Thoracic aorta (tissue), 2 donors: ENCODE measurements around the gene PTGR3. TPM values are rescaled to one million over a fixed set of nuclear protein-coding genes. Genes with fewer than 3 reads are reported as not detected.

ENCODE experiments used
- ATAC-seq: fragments of 150-250 bp; one replicate; pipeline ENCODE4 v1.8.0; 2017; ENCODE audit warnings: low read depth; ENCODE audit not compliant: insufficient number of reproducible peaks, low FRiP score
- DNase-seq: peaks from one replicate; pipeline ENCODE4 v3.0.0-alpha.2; 2020; ENCODE audit warnings: low spot score
- H3K27ac ChIP-seq, 2 donors: fragments of 200-600 bp; sonication (generic); 1 replicate in 1 of 2; 2 replicates in 1 of 2; pipeline ENCODE4 v1.5.1; 2016; ENCODE audit warnings: mild to moderate bottlenecking in 2 of 2, moderate library complexity in 2 of 2
- H3K27me3 ChIP-seq: fragments of 200-600 bp; sonication (generic); replicated peaks from 2 replicates; pipeline ENCODE4 v1.6.0; 2016; ENCODE audit warnings: mild to moderate bottlenecking; ENCODE audit not compliant: insufficient read depth
- H3K36me3 ChIP-seq: fragments of 200-600 bp; sonication (generic); one replicate; pipeline ENCODE4 v1.5.1; 2016
- H3K4me1 ChIP-seq, 2 donors: fragments of 200-600 bp; sonication (generic); 1 replicate in 1 of 2; 2 replicates in 1 of 2; pipeline versions ENCODE4 v1.5.1 to v1.6.0; 2016; ENCODE audit warnings: low read depth in 2 of 2, mild to moderate bottlenecking in 1 of 2; ENCODE audit not compliant: control insufficient read depth in 1 of 2
- H3K4me3 ChIP-seq: fragments of 200-600 bp; sonication (generic); 2 replicates; pipeline ENCODE4 v1.5.1; 2016; ENCODE audit warnings: mild to moderate bottlenecking
- H3K9me3 ChIP-seq: fragments of 200-600 bp; sonication (generic); 2 replicates; pipeline ENCODE4 v1.5.1; 2016
- CTCF ChIP-seq: fragments of 200-600 bp; sonication (generic); IDR thresholded peaks from one replicate; pipeline ENCODE4 v1.5.1; 2019; ENCODE audit warnings: antibody characterized with exemption
- total RNA-seq, 2 donors: library from RNA; depleted of rRNA; stranded (reverse); fragments of >200 nt; gene quantifications; one replicate each; pipeline versions ENCODE4 v1.1.0 to v1.2.3, GENCODE V29; 2016

The PTGR3 gene
- total RNA-seq, 2 donors from 2014 or later, result 11.2 to 21.7 TPM

GRCh38 chr18:75168619-75169018 is 40.3 kb downstream of the PTGR3 start:
- ATAC-seq (no peak), DNase-seq (no peak)
- H3K36me3 ChIP-seq, result no peaks in the 10 kb centered on the region
- no peak overlapping the region for H3K27ac ChIP-seq
- H3K4me3 ChIP-seq, result no peak overlapping the region
- no peaks in the 10 kb centered on the region for H3K9me3 ChIP-seq
- TF ChIP-seq CTCF, result no peak
- no peaks in the 10 kb centered on the region for H3K4me1 ChIP-seq
- H3K27me3 ChIP-seq, result no peaks in the 10 kb centered on the region

GRCh38 chr18:75167759-75168618 is 41.0 kb downstream of the PTGR3 start:
- TF ChIP-seq CTCF, result no peak
- H3K4me1 ChIP-seq, result no peaks in the 10 kb centered on the region
- no peaks in the 10 kb centered on the region for H3K27me3 ChIP-seq
- ATAC-seq (no peak), DNase-seq (no peak)
- H3K4me3 ChIP-seq, result no peak overlapping the region
- no peak overlapping the region for H3K27ac ChIP-seq
- no peaks in the 10 kb centered on the region for H3K36me3 ChIP-seq
- no peaks in the 10 kb centered on the region for H3K9me3 ChIP-seq

- ATAC-seq (no peak), DNase-seq (no peak)
- H3K4me1 ChIP-seq, result no peaks in the 10 kb centered on the region
- no peaks in the 10 kb centered on the region for H3K9me3 ChIP-seq
- no peak overlapping the region for H3K27ac ChIP-seq
- no peak for TF ChIP-seq CTCF
- H3K27me3 ChIP-seq, result no peaks in the 10 kb centered on the region
- H3K36me3 ChIP-seq, result no peaks in the 10 kb centered on the region
- no peak overlapping the region for H3K4me3 ChIP-seq
Measured at GRCh38 chr18:75167137-75167536, 41.8 kb downstream of the PTGR3 start.

DNA sequence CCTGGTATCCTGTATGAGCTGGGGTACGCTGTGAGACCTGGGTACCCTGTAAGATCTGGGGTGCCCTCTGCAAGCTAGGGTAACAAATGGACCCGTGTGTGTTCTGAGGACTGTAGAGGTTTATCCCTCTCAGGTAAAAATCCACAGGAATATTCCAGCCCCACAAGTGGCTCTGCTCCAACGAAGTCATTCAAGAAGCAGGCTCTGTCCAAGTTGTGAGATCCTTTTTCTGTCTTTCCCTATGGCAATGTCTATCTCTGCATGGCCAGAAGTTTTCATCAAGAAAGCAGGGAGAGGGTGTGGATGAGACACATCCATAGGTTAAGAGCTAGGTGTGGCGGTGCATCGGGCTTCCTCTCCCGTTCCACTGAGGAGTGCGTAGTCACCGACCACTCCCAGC is 43.0 kb downstream of the PTGR3 start:
- H3K4me1 ChIP-seq, result no peaks in the 10 kb centered on the region
- H3K36me3 ChIP-seq, result no peaks in the 10 kb centered on the region
- H3K27ac ChIP-seq, result no peak overlapping the region
- no peak for DNase-seq
- ATAC-seq, result no peak
- no peak overlapping the region for H3K4me3 ChIP-seq
- no peaks in the 10 kb centered on the region for H3K27me3 ChIP-seq
- TF ChIP-seq CTCF, result no peak
- no peaks in the 10 kb centered on the region for H3K9me3 ChIP-seq

- DNase-seq (no peak), ATAC-seq (no peak)
- Histone ChIP-seq H3K4me3 (no peak overlapping the region), H3K9me3 (no peaks in the 10 kb centered on the region), H3K36me3 (no peaks in the 10 kb centered on the region), H3K27ac (no peak overlapping the region), H3K4me1 (no peaks in the 10 kb centered on the region), H3K27me3 (no peaks in the 10 kb centered on the region)
- no peak for TF ChIP-seq CTCF
Measured at GRCh38 chr18:75164479-75164878, 44.5 kb downstream of the PTGR3 start.
